Neural progenitor cell (in vitro differentiated cells): ENCODE data around the gene HYLS1. TPM values are rescaled to one million over a fixed set of nuclear protein-coding genes. Genes with fewer than 3 reads are reported as not detected.

Source experiments
- DNase-seq: peaks from one replicate; pipeline ENCODE4 v3.0.0-alpha.2; 2016; ENCODE audit warnings: low spot score
- H2AFZ ChIP-seq: fragments of 200-600 bp; sonication (generic); replicated peaks from 2 replicates; pipeline ENCODE4 v1.6.1; 2016; ENCODE audit warnings: antibody characterized with exemption
- H3F3A ChIP-seq: fragments of 200-600 bp; sonication (generic); 2 replicates; pipeline ENCODE4 v1.6.1; 2016; ENCODE audit warnings: antibody characterized with exemption, low read depth
- H3K27ac ChIP-seq: fragments of 200-600 bp; sonication (generic); 2 replicates; pipeline ENCODE4 v1.5.1; 2016; ENCODE audit warnings: mild to moderate bottlenecking
- H3K27me3 ChIP-seq: fragments of 200-600 bp; sonication (generic); 2 replicates; pipeline ENCODE4 v1.6.1; 2016; ENCODE audit warnings: mild to moderate bottlenecking, moderate library complexity
- H3K36me3 ChIP-seq: fragments of 200-600 bp; sonication (generic); 2 replicates; pipeline ENCODE4 v1.5.1; 2016
- H3K4me1 ChIP-seq: fragments of 200-600 bp; sonication (generic); 2 replicates; pipeline ENCODE4 v1.6.1; 2016; ENCODE audit warnings: mixed run types
- H3K4me2 ChIP-seq: fragments of 200-600 bp; sonication (generic); 2 replicates; pipeline ENCODE4 v1.6.1; 2016
- H3K4me3 ChIP-seq: fragments of 200-600 bp; sonication (generic); 2 replicates; pipeline ENCODE4 v1.5.1; 2016
- H3K79me2 ChIP-seq: fragments of 200-600 bp; sonication (generic); 2 replicates; pipeline ENCODE4 v1.6.1; 2016; ENCODE audit warnings: low read depth
- H3K9ac ChIP-seq: fragments of 200-600 bp; sonication (generic); 2 replicates; pipeline ENCODE4 v1.6.1; 2016
- H3K9me3 ChIP-seq: fragments of 200-600 bp; sonication (generic); 2 replicates; pipeline ENCODE4 v1.5.1; 2016; ENCODE audit warnings: low read depth
- H4K20me1 ChIP-seq: fragments of 200-600 bp; sonication (generic); 2 replicates; pipeline ENCODE4 v1.6.1; 2016; ENCODE audit warnings: low read depth
- H3K27ac Mint-ChIP-seq: 3 replicates; pipeline ENCODE4 v1.8.0; 2021; ENCODE audit warnings: mixed read lengths
- H3K27me3 Mint-ChIP-seq: 2 replicates; pipeline ENCODE4 v1.8.0; 2022; ENCODE audit warnings: low read depth, mild to moderate bottlenecking, inconsistent platforms, moderate library complexity, mixed read lengths; ENCODE audit not compliant: insufficient read depth
- H3K36me3 Mint-ChIP-seq: 3 replicates; pipeline ENCODE4 v1.8.0; 2021; ENCODE audit warnings: mixed read lengths
- H3K4me1 Mint-ChIP-seq: 3 replicates; pipeline ENCODE4 v1.8.0; 2021; ENCODE audit warnings: mixed read lengths
- H3K4me3 Mint-ChIP-seq: 3 replicates; pipeline ENCODE4 v1.8.0; 2021; ENCODE audit warnings: mild to moderate bottlenecking, moderate library complexity, mixed read lengths
- H3K9me3 Mint-ChIP-seq: 3 replicates; pipeline ENCODE4 v1.8.0; 2020; ENCODE audit warnings: mixed read lengths
- CTCF ChIP-seq: fragments of 200-600 bp; sonication (generic); IDR thresholded peaks from 2 replicates; pipeline ENCODE4 v1.5.1; 2017; ENCODE audit warnings: antibody characterized with exemption, mild to moderate bottlenecking
- EZH2 ChIP-seq: fragments of 200-600 bp; sonication (generic); IDR thresholded peaks from 2 replicates; pipeline ENCODE4 v1.6.1; 2017; ENCODE audit warnings: antibody characterized with exemption, mild to moderate bottlenecking, moderate library complexity
- EZH2phosphoT487 ChIP-seq: fragments of 200-600 bp; sonication (generic); IDR thresholded peaks from 2 replicates; pipeline ENCODE4 v1.6.1; 2017; ENCODE audit warnings: antibody characterized with exemption
- total RNA-seq: library from RNA; depleted of rRNA; stranded (reverse); fragments of >200 nt; gene quantifications from 2 replicates; pipeline ENCODE4 v1.2.3, GENCODE V29; 2015; ENCODE audit warnings: low replicate concordance

The HYLS1 gene
- total RNA-seq, 1 donor from 2014 or later = 8.9 TPM

DNA sequence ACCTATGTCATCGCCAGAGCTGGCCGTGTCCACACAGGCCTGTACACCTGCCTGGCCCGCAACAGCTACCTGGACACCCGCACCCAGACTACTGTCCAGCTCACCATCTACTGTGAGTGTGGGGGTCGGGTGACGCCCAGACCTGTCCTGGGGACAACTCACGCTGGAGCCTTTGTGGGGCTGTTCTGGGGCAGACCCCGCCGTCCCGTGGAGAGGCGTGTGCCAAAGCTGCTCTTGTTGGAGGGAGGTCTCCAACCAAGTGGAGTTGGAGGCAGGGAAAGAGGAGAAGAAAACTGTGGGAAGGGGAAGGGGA is 62.7 kb downstream of the HYLS1 start:
- peak overlapping the region; percentile 69 for H3K27ac Mint-ChIP-seq
- H3K9ac ChIP-seq = no peak overlapping the region
- H3K27me3 Mint-ChIP-seq = peaks cover 13% of the 10 kb centered on the region

More for the DNA sequence above, 62.7 kb downstream of the HYLS1 start:
- Mint-ChIP-seq H3K36me3 (peaks cover 8% of the 10 kb centered on the region), H3K4me1 (peaks cover 29% of the 10 kb centered on the region), H3K4me3 (no peak overlapping the region), H3K9me3 (no peaks in the 10 kb centered on the region)
- H3K4me1 ChIP-seq = peaks cover 5% of the 10 kb centered on the region
- no peaks in the 10 kb centered on the region for H3K79me2 ChIP-seq
- H2AFZ ChIP-seq = no peak overlapping the region
- H3K27ac ChIP-seq = no peak overlapping the region
- no peak overlapping the region for H3K4me2 ChIP-seq
- TF ChIP-seq CTCF (no peak), EZH2phosphoT487 (no peak), EZH2 (no peak)
- no peaks in the 10 kb centered on the region for H3F3A ChIP-seq
- DNase-seq = no peak
- H4K20me1 ChIP-seq = no peaks in the 10 kb centered on the region
- no peaks in the 10 kb centered on the region for H3K27me3 ChIP-seq
- H3K4me3 ChIP-seq = no peak overlapping the region
- H3K9me3 ChIP-seq = no peaks in the 10 kb centered on the region
- H3K36me3 ChIP-seq = no peaks in the 10 kb centered on the region

Other genes with a start within 250 kb of the HYLS1 start
- gene ACRV1, start 206.8 kb upstream of the HYLS1 start, total RNA-seq = 0.47 and 0.56 TPM in 2 replicates
- gene PATE1, start 141.4 kb upstream of the HYLS1 start, total RNA-seq = not detected in 2 replicates
- gene PATE2, start 108.8 kb upstream of the HYLS1 start, total RNA-seq = 0.24 TPM in 1 of 2 replicates, not detected in the other
- gene PATE3, start 99.5 kb upstream of the HYLS1 start, total RNA-seq = not detected in 2 replicates
- gene PATE4, start 54.4 kb upstream of the HYLS1 start, total RNA-seq = not detected in 2 replicates
- 13.3 and 22.1 TPM in 2 replicates for gene PUS3, start 15.5 kb downstream of the HYLS1 start, total RNA-seq
- 8.9 and 12.4 TPM in 2 replicates for gene DDX25, start 16.8 kb downstream of the HYLS1 start, total RNA-seq
- gene VSIG10L2, start 58.4 kb downstream of the HYLS1 start, total RNA-seq = not detected in 2 replicates
- 50.5 and 71.3 TPM in 2 replicates for gene CDON, start 175.2 kb downstream of the HYLS1 start, total RNA-seq